ENCODE measurements around the gene GCNT2. TPM values are rescaled to one million over a fixed set of nuclear protein-coding genes. Genes with fewer than 3 reads are reported as not detected.
"Not testable (repeated sequence)": the region's sequence is repeated elsewhere in the genome, so short reads cannot be mapped to it uniquely, and the experiment has no call there.

The GCNT2 gene
- 1 to 10 TPM; 4.8 to 6.9 TPM for total RNA-seq

GRCh38 chr6:10521104-10521808 lies at the start of gene GCNT2:
Gene GCNT2, plus strand, starts transcription at chr6:10521351. Its CDS starts 7,561 bp downstream, at chr6:10528912.
- H3K9me3 Mint-ChIP-seq (ENCODE audit: insufficient read depth) = no peaks in the 10 kb centered on the region
- ChIA-PET CTCF (interaction anchor here (1.2 to 3.2 kb wide), 3 partner anchors 10 to 281 kb away, joined by 3 to 10 read pairs (median 4); no protein-coding TSS in a partner anchor), POLR2A (no interaction called here)
- no peak within 1 kb of the TSS for H3K27ac Mint-ChIP-seq
- peaks cover 2% of the 10 kb centered on the region for H3K27me3 Mint-ChIP-seq (ENCODE audit: low read depth)
- H3K36me3 Mint-ChIP-seq (ENCODE audit: low read depth) = no peaks in the 10 kb centered on the region
- no peak for DNase-seq
- H3K4me3 Mint-ChIP-seq = no peak within 1 kb of the TSS
- H3K4me1 Mint-ChIP-seq (ENCODE audit: low read depth) = peaks cover 2% of the 10 kb centered on the region
- no peak for ATAC-seq

GRCh38 chr6:10472634-10473033 lies 48.5 kb upstream of the GCNT2 start:
- Mint-ChIP-seq H3K27ac (no peak overlapping the region), H3K9me3 (ENCODE audit: insufficient read depth) (no peaks in the 10 kb centered on the region), H3K27me3 (ENCODE audit: low read depth) (peaks cover 18% of the 10 kb centered on the region), H3K4me3 (no peak overlapping the region), H3K36me3 (ENCODE audit: low read depth) (no peaks in the 10 kb centered on the region), H3K4me1 (ENCODE audit: low read depth) (no peaks in the 10 kb centered on the region)
- ChIA-PET POLR2A (no interaction called here), CTCF (no interaction called here)
- DNase-seq (no peak), ATAC-seq (no peak)

GRCh38 chr6:10478187-10479040 lies 42.7 kb upstream of the GCNT2 start:
- Mint-ChIP-seq H3K36me3 (ENCODE audit: low read depth) (no peaks in the 10 kb centered on the region), H3K27ac (no peak overlapping the region), H3K27me3 (ENCODE audit: low read depth) (peaks cover 15% of the 10 kb centered on the region), H3K9me3 (ENCODE audit: insufficient read depth) (no peaks in the 10 kb centered on the region), H3K4me1 (ENCODE audit: low read depth) (peaks cover 2% of the 10 kb centered on the region), H3K4me3 (no peak overlapping the region)
- ATAC-seq (no peak), DNase-seq (no peak)
- POLR2A ChIA-PET = no interaction called here
- CTCF ChIA-PET = interaction anchor here (0.6 to 4.1 kb wide), 44 partner anchors 8 to 1018 kb away, joined by 3 to 59 read pairs (median 4); no protein-coding TSS in a partner anchor

GRCh38 chr6:10479939-10480700 lies 41.0 kb upstream of the GCNT2 start:
- no peak overlapping the region for H3K4me3 Mint-ChIP-seq
- H3K27me3 Mint-ChIP-seq (ENCODE audit: low read depth) = peaks cover 11% of the 10 kb centered on the region
- no peaks in the 10 kb centered on the region for H3K9me3 Mint-ChIP-seq (ENCODE audit: insufficient read depth)
- DNase-seq (no peak), ATAC-seq (no peak)
- peaks cover 2% of the 10 kb centered on the region for H3K4me1 Mint-ChIP-seq (ENCODE audit: low read depth)
- CTCF ChIA-PET = interaction anchor here (2.1 to 4.1 kb wide), 2 partner anchors 10 to 322 kb away, joined by 6 to 59 read pairs; no protein-coding TSS in a partner anchor
- no peaks in the 10 kb centered on the region for H3K36me3 Mint-ChIP-seq (ENCODE audit: low read depth)
- H3K27ac Mint-ChIP-seq = no peak overlapping the region
- POLR2A ChIA-PET = no interaction called here

GRCh38 chr6:10481101-10481500 lies 40.0 kb upstream of the GCNT2 start:
- POLR2A ChIA-PET = no interaction called here
- Mint-ChIP-seq H3K4me3 (no peak overlapping the region), H3K36me3 (ENCODE audit: low read depth) (no peaks in the 10 kb centered on the region), H3K4me1 (ENCODE audit: low read depth) (peaks cover 2% of the 10 kb centered on the region), H3K27me3 (ENCODE audit: low read depth) (peaks cover 8% of the 10 kb centered on the region), H3K27ac (no peak overlapping the region), H3K9me3 (ENCODE audit: insufficient read depth) (no peaks in the 10 kb centered on the region)
- ATAC-seq (no peak), DNase-seq (no peak)
- CTCF ChIA-PET = interaction anchor here (4.1 kb wide), 1 partner anchor 321 kb away, joined by 59 read pairs; no protein-coding TSS in a partner anchor

- no peak for ATAC-seq
- H3K4me1 Mint-ChIP-seq (ENCODE audit: low read depth) = peaks cover 2% of the 10 kb centered on the region
- peaks cover 7% of the 10 kb centered on the region for H3K27me3 Mint-ChIP-seq (ENCODE audit: low read depth)
- H3K27ac Mint-ChIP-seq = no peak overlapping the region
- ChIA-PET POLR2A (no interaction called here), CTCF (no interaction called here)
- H3K9me3 Mint-ChIP-seq (ENCODE audit: insufficient read depth) = no peaks in the 10 kb centered on the region
- no peak overlapping the region for H3K4me3 Mint-ChIP-seq
- H3K36me3 Mint-ChIP-seq (ENCODE audit: low read depth) = no peaks in the 10 kb centered on the region
- DNase-seq = no peak
These were observed 38.4 kb upstream of the GCNT2 start for GRCh38 chr6:10482636-10483257.

- ATAC-seq (no peak), DNase-seq (no peak)
- ChIA-PET POLR2A (no interaction called here), CTCF (interaction anchor here (1.3 kb wide), 1 partner anchor 317 kb away, joined by 6 read pairs; no protein-coding TSS in a partner anchor)
- H3K4me1 Mint-ChIP-seq (ENCODE audit: low read depth) = peaks cover 2% of the 10 kb centered on the region
- H3K27me3 Mint-ChIP-seq (ENCODE audit: low read depth) = peaks cover 8% of the 10 kb centered on the region
- H3K36me3 Mint-ChIP-seq (ENCODE audit: low read depth) = no peaks in the 10 kb centered on the region
- no peaks in the 10 kb centered on the region for H3K9me3 Mint-ChIP-seq (ENCODE audit: insufficient read depth)
- H3K27ac Mint-ChIP-seq = no peak overlapping the region
- H3K4me3 Mint-ChIP-seq = no peak overlapping the region
These were observed 36.2 kb upstream of the GCNT2 start for GRCh38 chr6:10484912-10485311.

GRCh38 chr6:10485406-10485805 lies 35.7 kb upstream of the GCNT2 start:
- ChIA-PET CTCF (no interaction called here), POLR2A (no interaction called here)
- DNase-seq (no peak), ATAC-seq (no peak)
- no peak overlapping the region for H3K27ac Mint-ChIP-seq
- H3K9me3 Mint-ChIP-seq (ENCODE audit: insufficient read depth) = no peaks in the 10 kb centered on the region
- H3K36me3 Mint-ChIP-seq (ENCODE audit: low read depth) = no peaks in the 10 kb centered on the region
- H3K4me1 Mint-ChIP-seq (ENCODE audit: low read depth) = no peaks in the 10 kb centered on the region
- H3K4me3 Mint-ChIP-seq = no peak overlapping the region
- peaks cover 4% of the 10 kb centered on the region for H3K27me3 Mint-ChIP-seq (ENCODE audit: low read depth)

- Mint-ChIP-seq H3K4me1 (ENCODE audit: low read depth) (no peaks in the 10 kb centered on the region), H3K27me3 (ENCODE audit: low read depth) (peaks cover 4% of the 10 kb centered on the region), H3K9me3 (ENCODE audit: insufficient read depth) (no peaks in the 10 kb centered on the region), H3K36me3 (ENCODE audit: low read depth) (no peaks in the 10 kb centered on the region), H3K4me3 (no peak overlapping the region), H3K27ac (no peak overlapping the region)
- CTCF ChIA-PET = interaction anchor here (1.4 kb wide), 1 partner anchor 7 kb away, joined by 9 read pairs; no protein-coding TSS in a partner anchor
- ATAC-seq (no peak), DNase-seq (no peak)
- POLR2A ChIA-PET = no interaction called here
These were observed 34.9 kb upstream of the GCNT2 start for GRCh38 chr6:10486215-10486614.

- H3K27ac Mint-ChIP-seq; H3K4me3 Mint-ChIP-seq; DNase-seq; ATAC-seq; H3K27me3 Mint-ChIP-seq (ENCODE audit: low read depth); POLR2A ChIA-PET; H3K36me3 Mint-ChIP-seq (ENCODE audit: low read depth); H3K4me1 Mint-ChIP-seq (ENCODE audit: low read depth); H3K9me3 Mint-ChIP-seq (ENCODE audit: insufficient read depth): not testable (repeated sequence)
- CTCF ChIA-PET = interaction anchor here (0.8 to 1.4 kb wide), 2 partner anchors 8 to 315 kb away, joined by 4 to 9 read pairs; no protein-coding TSS in a partner anchor
These were observed 34.1 kb upstream of the GCNT2 start for GRCh38 chr6:10486944-10487588.

Data from activated CD8-positive, alpha-beta T cell treated with anti-CD3 and anti-CD28 coated beads, Interleukin-2, amount 10 ng/mL, durations not matched to agents 7 days and 5 days (primary cell).